K562 (cell line): Measurements from ENCODE around the gene NOP16. TPM values are rescaled to one million over a fixed set of nuclear protein-coding genes. Genes with fewer than 3 reads are reported as not detected.

Experiments used
- ATAC-seq: fragments of 200-7000 bp; cut with Tn5 transposase; 3 replicates; pipeline ENCODE4 v1.9.1; 2020; ENCODE audit warnings: moderate library complexity
- BruUV-seq: library from RNA; stranded (reverse); fragments of 400-500 nt; replicated peaks from 2 replicates; lab custom pipeline; 2021; lab: Mats Ljungman, UMichigan
- CTCF ChIA-PET: fragments of 300-600 bp; formaldehyde crosslinking; extraction: SDS; loops from one replicate; lab custom pipeline; 2021; ENCODE audit warnings: low intra/inter-chr PET ratio; lab: Yijun Ruan, JAX
- POLR2A ChIA-PET: fragments of 300-600, 350-650 bp; sonication (Branson Sonifier 250); formaldehyde crosslinking; extraction: SDS; loops from one replicate; lab custom pipeline; 2021; ENCODE audit warnings: antibody characterized with exemption, inconsistent platforms; lab: Yijun Ruan, JAX
- DNase-seq, 4 experiments: peaks; one replicate each; pipeline versions ENCODE4 v3.0.0 to v3.0.0-alpha.2; 2011 to 2018; ENCODE audit warnings: low spot score in 3 of 4, mixed read lengths in 3 of 4; ENCODE audit errors: extremely low read depth in 1 of 4
- FAIRE-seq: peaks from 2 replicates; lab custom pipeline; 2011; peaks lifted over from hg19 to GRCh38; lab: Jason Lieb, UNC
- H2AFZ ChIP-seq: 2 replicates; pipeline ENCODE4 v1.6.0; 2011; ENCODE audit warnings: low read depth, low read length, control low read depth, inconsistent platforms
- H3K27ac ChIP-seq: fragments of 200-600 bp; 3 replicates; pipeline ENCODE4 v1.8.0; 2011; ENCODE audit warnings: low read depth, mild to moderate bottlenecking, control low read depth, inconsistent platforms, low read length, moderate library complexity, mixed read lengths; ENCODE audit errors: extremely low read depth
- H3K27me3 ChIP-seq, 2 experiments: fragments of 300-600 bp in 1 of 2; 2 replicates in 1 of 2; 3 replicates in 1 of 2; pipeline versions ENCODE4 v1.6.0 to v1.8.0; 2011; ENCODE audit warnings: inconsistent platforms in 2 of 2, low read length in 2 of 2, mild to moderate bottlenecking in 1 of 2, mixed read lengths in 1 of 2, moderate library complexity in 1 of 2; ENCODE audit not compliant: control insufficient read depth in 2 of 2, insufficient read depth in 2 of 2
- H3K36me3 ChIP-seq: fragments of 300-600 bp; 3 replicates; pipeline ENCODE4 v1.8.0; 2011; ENCODE audit warnings: mild to moderate bottlenecking, low read length, inconsistent platforms; ENCODE audit not compliant: control insufficient read depth, insufficient read depth
- H3K4me1 ChIP-seq, 2 experiments: fragments of 200-600 bp in 1 of 2; replicated peaks in 1 of 2; 2 replicates in 1 of 2; 3 replicates in 1 of 2; pipeline versions ENCODE4 v1.5.1 to v1.8.0; 2011; ENCODE audit warnings: inconsistent platforms in 2 of 2, low read length in 2 of 2, mild to moderate bottlenecking in 1 of 2, mixed read lengths in 1 of 2, moderate library complexity in 1 of 2; ENCODE audit not compliant: control insufficient read depth in 2 of 2, insufficient read depth in 2 of 2
- H3K4me2 ChIP-seq: 2 replicates; pipeline ENCODE4 v1.6.1; 2011; ENCODE audit warnings: low read length, control low read depth, inconsistent platforms, mixed read lengths; ENCODE audit not compliant: insufficient read depth
- H3K4me3 ChIP-seq: fragments of 200-600 bp; sonication (generic), shearing (Covaris generic); 2 replicates; pipeline ENCODE4 v1.5.1; 2016; ENCODE audit warnings: control low read depth, inconsistent platforms
- H3K79me2 ChIP-seq: fragments of 200-600 bp; 3 replicates; pipeline ENCODE4 v1.8.0; 2011; ENCODE audit warnings: low read length, inconsistent platforms; ENCODE audit not compliant: control insufficient read depth, insufficient read depth
- H3K9ac ChIP-seq, 2 experiments: 2 replicates each; pipeline versions ENCODE4 v1.6.0 to v1.6.1; 2011; ENCODE audit warnings: low read depth in 2 of 2, low read length in 2 of 2, control low read depth in 1 of 2, inconsistent platforms in 1 of 2, mild to moderate bottlenecking in 1 of 2, mixed read lengths in 1 of 2; ENCODE audit not compliant: insufficient read depth in 1 of 2
- H3K9me1 ChIP-seq: one replicate; pipeline ENCODE4 v1.6.0; 2011; ENCODE audit warnings: inconsistent platforms, mild to moderate bottlenecking, low read length, moderate library complexity; ENCODE audit not compliant: control insufficient read depth, insufficient read depth
- H3K9me3 ChIP-seq: replicated peaks from 2 replicates; pipeline ENCODE4 v1.5.1; 2011; ENCODE audit warnings: low read depth, low read length, inconsistent platforms; ENCODE audit not compliant: control insufficient read depth, insufficient read depth
- H4K20me1 ChIP-seq: replicated peaks from 2 replicates; pipeline ENCODE4 v1.6.1; 2011; ENCODE audit warnings: low read length, inconsistent platforms, mixed read lengths; ENCODE audit not compliant: control insufficient read depth, insufficient read depth
- ELF1 ChIP-seq: fragments of 200-800 bp; sonication (Bioruptor generic); IDR thresholded peaks from 2 replicates; pipeline ENCODE4 v1.6.1; 2016; ENCODE audit warnings: missing genetic modification characterization, missing compliant biosample characterization
- NEUROD1 ChIP-seq: fragments of 150-350 bp; IDR thresholded peaks from 2 replicates; pipeline ENCODE4 v1.6.1; 2014; ENCODE audit warnings: borderline replicate concordance, low read length, low read depth; ENCODE audit not compliant: partially characterized antibody
- PHF20 ChIP-seq: fragments of 450-650 bp; IDR thresholded peaks from 2 replicates; pipeline ENCODE4 v1.6.1; 2018; ENCODE audit not compliant: partially characterized antibody
- PKNOX1 ChIP-seq: fragments of 450-650 bp; IDR thresholded peaks from 2 replicates; pipeline ENCODE4 v1.6.1; 2016
- WGBS: fragments of 100-300 bp; shearing (Covaris generic); methylation state at CpG from one replicate; pipeline ENCODE4 v1.1.6; 2016; ENCODE audit warnings: low coverage, mixed read lengths; ENCODE audit not compliant: insufficient coverage; ENCODE audit errors: missing lambda C conversion rate; 5-methylcytosine and 5-hydroxymethylcytosine counted together
- in situ Hi-C: fragments of 300-500 bp; cut with MboI; formaldehyde crosslinking; loops from 4 replicates; pipeline ENCODE4 v1.15.0; 2018; ENCODE audit warnings: inconsistent platforms, mixed read lengths
- intact Hi-C: fragments of 100-400 bp; cut with micrococcal nuclease; formaldehyde crosslinking; loops from 2 replicates; pipeline ENCODE4 v1.14.2; 2022
- polyA plus RNA-seq, 8 experiments: library from polyadenylated mRNA; depleted of rRNA in 4 of 8; stranded (reverse) in 5 of 8; unstranded in 3 of 8; fragments of >200 nt; fragmentation: Nextera tagmentation in 2 of 8; fragmentation: Illumina TruSeq in 1 of 8; extraction: Ambion mirVana in 2 of 8; extraction: Trizol in 1 of 8; gene quantifications; 2 replicates each; pipeline versions ENCODE4 v1.2.1 to v1.2.3, GENCODE V29; 2011 to 2014; ENCODE audit warnings: inconsistent platforms in 1 of 8, missing spikeins in 1 of 8
- total RNA-seq, 7 experiments: library from RNA; depleted of rRNA in 6 of 7; stranded (reverse); fragments of >200 nt in 6 of 7; fragmentation: Illumina TruSeq in 2 of 7; extraction: Trizol in 2 of 7; gene quantifications; 2 replicates each; pipeline versions ENCODE4 v1.2.1 to v1.2.3, GENCODE V29; 2011 to 2021; ENCODE audit warnings: low replicate concordance in 1 of 7
- TF ChIP-seq, protein P1 (sequence below): fragments of 200-800 bp; sonication (Bioruptor generic); IDR thresholded peaks from 2 replicates; pipeline ENCODE4 v1.6.1; 2017; ENCODE audit warnings: missing genetic modification characterization, missing compliant biosample characterization
- TF ChIP-seq, protein P2 (sequence below): IDR thresholded peaks from 2 replicates; pipeline ENCODE4 v1.6.1; 2012; ENCODE audit warnings: low read depth, low read length, improper control_type of control experiment, borderline replicate concordance

The NOP16 gene
- total and polyA plus RNA-seq, 9 of the 15 experiments (the other 6 are each of a cell fraction or from before 2014, with no cell fraction given), result 92.5 to 342 (median 148) TPM

- DNase-seq (peak in 1 of 4 experiments; percentile 48), ATAC-seq (no peak), FAIRE-seq (no peak)
- Histone ChIP-seq H3K27ac (no peak overlapping the region), H2AFZ (peak overlapping the region; percentile 45; the same call in 1 of the 2 replicates), H3K79me2 (no peaks in the 10 kb centered on the region), H3K9me3 (no peaks in the 10 kb centered on the region), H3K4me3 (no peak overlapping the region), H3K27me3 (no peaks in the 10 kb centered on the region), H3K4me2 (no peak overlapping the region), H3K36me3 (no peaks in the 10 kb centered on the region)
- ChIA-PET POLR2A (interaction anchor here (0.8 kb wide), 1 partner anchor 163 kb away, joined by 3 read pairs; no protein-coding TSS in a partner anchor), CTCF (no interaction called here)
- WGBS, result 44% methylated on average over 4 of the region's 4 CpGs
- no TSS peak for BruUV-seq
- intact Hi-C loops, result no loop called here
- TF ChIP-seq, protein P1, sequence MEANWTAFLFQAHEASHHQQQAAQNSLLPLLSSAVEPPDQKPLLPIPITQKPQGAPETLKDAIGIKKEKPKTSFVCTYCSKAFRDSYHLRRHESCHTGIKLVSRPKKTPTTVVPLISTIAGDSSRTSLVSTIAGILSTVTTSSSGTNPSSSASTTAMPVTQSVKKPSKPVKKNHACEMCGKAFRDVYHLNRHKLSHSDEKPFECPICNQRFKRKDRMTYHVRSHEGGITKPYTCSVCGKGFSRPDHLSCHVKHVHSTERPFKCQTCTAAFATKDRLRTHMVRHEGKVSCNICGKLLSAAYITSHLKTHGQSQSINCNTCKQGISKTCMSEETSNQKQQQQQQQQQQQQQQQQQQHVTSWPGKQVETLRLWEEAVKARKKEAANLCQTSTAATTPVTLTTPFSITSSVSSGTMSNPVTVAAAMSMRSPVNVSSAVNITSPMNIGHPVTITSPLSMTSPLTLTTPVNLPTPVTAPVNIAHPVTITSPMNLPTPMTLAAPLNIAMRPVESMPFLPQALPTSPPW, result peak; percentile 34; the same call in 1 of the 2 replicates
- TF ChIP-seq ELF1 (peak; percentile 40; the same call in 1 of the 2 replicates), PKNOX1 (peak; percentile 24; the same call in 1 of the 2 replicates), NEUROD1 (no peak), PHF20 (no peak)
- TF ChIP-seq, protein P2, sequence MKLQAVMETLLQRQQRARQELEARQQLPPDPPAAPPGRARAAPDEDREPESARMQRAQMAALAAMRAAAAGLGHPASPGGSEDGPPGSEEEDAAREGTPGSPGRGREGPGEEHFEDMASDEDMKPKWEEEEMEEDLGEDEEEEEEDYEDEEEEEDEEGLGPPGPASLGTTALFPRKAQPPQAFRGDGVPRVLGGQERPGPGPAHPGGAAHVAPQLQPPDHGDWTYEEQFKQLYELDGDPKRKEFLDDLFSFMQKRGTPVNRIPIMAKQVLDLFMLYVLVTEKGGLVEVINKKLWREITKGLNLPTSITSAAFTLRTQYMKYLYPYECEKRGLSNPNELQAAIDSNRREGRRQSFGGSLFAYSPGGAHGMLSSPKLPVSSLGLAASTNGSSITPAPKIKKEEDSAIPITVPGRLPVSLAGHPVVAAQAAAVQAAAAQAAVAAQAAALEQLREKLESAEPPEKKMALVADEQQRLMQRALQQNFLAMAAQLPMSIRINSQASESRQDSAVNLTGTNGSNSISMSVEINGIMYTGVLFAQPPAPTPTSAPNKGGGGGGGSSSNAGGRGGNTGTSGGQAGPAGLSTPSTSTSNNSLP, result no peak
- TF ChIP-seq, all 486 proteins: peak for 3
- Histone ChIP-seq H3K9ac (no peak overlapping the region), H3K4me1 (no peaks in the 10 kb centered on the region; a peak in 2 of 5 replicates), H4K20me1 (no peaks in the 10 kb centered on the region), H3K9me1 (no peaks in the 10 kb centered on the region)
- in situ Hi-C loops, result no loop called here
These were observed 39.6 kb upstream of the NOP16 start for GRCh38 chr5:176427971-176428370.
